ENCODE data around the gene PRKCA. TPM values are rescaled to one million over a fixed set of nuclear protein-coding genes. Genes with fewer than 3 reads are reported as not detected.

The PRKCA gene
- polyA plus RNA-seq, 2 donors: 1.2 to 1.3 TPM

DNA sequence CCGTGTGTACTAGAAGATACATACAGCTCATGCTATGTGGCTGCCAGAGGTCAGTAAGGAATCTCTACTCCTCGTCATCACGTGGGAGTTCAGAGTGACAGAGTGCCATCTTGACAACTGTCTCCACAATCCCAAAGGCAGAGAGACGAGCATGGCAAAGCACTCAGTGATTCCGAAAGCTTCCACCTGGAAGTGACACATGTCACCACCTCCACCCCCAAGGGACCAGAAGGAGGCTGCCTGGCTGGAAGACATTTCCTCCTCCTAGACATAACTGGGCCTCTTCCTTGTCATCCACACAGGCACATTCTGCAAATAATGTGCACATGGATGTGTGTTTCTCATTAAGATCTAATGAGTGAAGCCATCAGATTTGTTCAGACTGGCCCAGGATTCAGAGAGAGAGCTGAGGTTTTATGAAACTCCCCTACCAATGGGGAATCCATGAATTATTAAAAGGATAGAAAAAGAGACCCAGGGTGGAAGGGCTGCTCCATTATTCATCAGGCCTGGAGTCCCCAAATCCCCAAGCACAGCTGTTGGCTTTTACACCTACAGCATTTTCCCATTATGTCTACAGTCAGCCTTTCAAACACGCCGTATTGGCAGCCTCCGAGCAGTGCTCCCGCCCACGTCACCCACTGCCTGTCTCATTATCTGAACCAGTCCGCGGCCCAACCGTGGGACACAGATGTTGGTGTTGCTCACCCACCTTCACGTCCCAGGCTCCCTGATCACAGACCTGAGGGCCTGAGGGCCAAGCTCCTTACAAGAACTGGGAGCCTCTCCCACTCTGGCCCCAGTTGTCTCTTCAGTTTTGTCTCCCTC lies 529.2 kb downstream of the PRKCA start:
- 80% methylated on average over 14 of the region's 14 CpGs for WGBS, 2 donors
- H3K27ac ChIP-seq (ENCODE audit: low read depth in 2 of 2, low read length in 1 of 2): no peak overlapping the region
- H3K9me3 ChIP-seq (ENCODE audit: control insufficient read depth in 2 of 2, insufficient read depth in 1 of 2, low read depth in 1 of 2, low read length in 1 of 2): peaks cover 0 to 2% of the 10 kb centered on the region in 2 donors
- no peaks in the 10 kb centered on the region for H3K36me3 ChIP-seq (ENCODE audit: control insufficient read depth in 2 of 2, insufficient read depth in 2 of 2, low read length in 1 of 2)
- H3K4me3 ChIP-seq (ENCODE audit: low read depth in 1 of 2, low read length in 2 of 2): no peak overlapping the region
- H3K4me1 ChIP-seq (ENCODE audit: control insufficient read depth in 2 of 2, insufficient read depth in 2 of 2, low read length in 1 of 2): peaks cover 0 to 3% of the 10 kb centered on the region in 2 donors
- peaks cover 0 to 13% of the 10 kb centered on the region in 2 donors for H3K27me3 ChIP-seq (ENCODE audit: control insufficient read depth in 1 of 2, insufficient read depth in 2 of 2, low read length in 2 of 2)

DNA sequence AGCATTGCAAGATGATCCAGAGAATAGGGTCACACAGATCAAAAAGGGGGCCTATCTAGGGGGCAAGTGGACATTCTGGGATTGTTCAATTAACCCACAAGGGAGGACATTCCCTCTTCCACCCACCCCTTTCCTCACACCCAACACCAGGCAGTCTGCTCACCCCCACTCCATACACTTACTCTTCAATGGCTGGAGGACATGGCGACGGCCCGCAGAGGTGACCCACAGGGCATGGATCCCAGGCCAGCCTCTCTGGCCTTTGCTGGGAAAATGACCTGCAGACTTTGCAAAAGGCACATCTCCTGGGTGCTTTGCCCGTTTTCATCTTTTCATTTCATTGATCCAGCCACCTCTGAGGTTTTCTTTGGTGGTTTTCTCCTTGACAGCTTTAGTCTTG lies 530.8 kb downstream of the PRKCA start:
- Histone ChIP-seq H3K27ac (ENCODE audit: low read depth in 2 of 2, low read length in 1 of 2) (no peak overlapping the region), H3K4me3 (ENCODE audit: low read depth in 1 of 2, low read length in 2 of 2) (no peak overlapping the region), H3K27me3 (ENCODE audit: control insufficient read depth in 1 of 2, insufficient read depth in 2 of 2, low read length in 2 of 2) (peaks cover 0 to 13% of the 10 kb centered on the region in 2 donors), H3K4me1 (ENCODE audit: control insufficient read depth in 2 of 2, insufficient read depth in 2 of 2, low read length in 1 of 2) (peaks cover 0 to 3% of the 10 kb centered on the region in 2 donors), H3K36me3 (ENCODE audit: control insufficient read depth in 2 of 2, insufficient read depth in 2 of 2, low read length in 1 of 2) (no peaks in the 10 kb centered on the region), H3K9me3 (ENCODE audit: control insufficient read depth in 2 of 2, insufficient read depth in 1 of 2, low read depth in 1 of 2, low read length in 1 of 2) (peaks cover 0 to 2% of the 10 kb centered on the region in 2 donors)
- WGBS, 2 donors: 78 to 87% methylated on average over 4 of the region's 4 CpGs

DNA sequence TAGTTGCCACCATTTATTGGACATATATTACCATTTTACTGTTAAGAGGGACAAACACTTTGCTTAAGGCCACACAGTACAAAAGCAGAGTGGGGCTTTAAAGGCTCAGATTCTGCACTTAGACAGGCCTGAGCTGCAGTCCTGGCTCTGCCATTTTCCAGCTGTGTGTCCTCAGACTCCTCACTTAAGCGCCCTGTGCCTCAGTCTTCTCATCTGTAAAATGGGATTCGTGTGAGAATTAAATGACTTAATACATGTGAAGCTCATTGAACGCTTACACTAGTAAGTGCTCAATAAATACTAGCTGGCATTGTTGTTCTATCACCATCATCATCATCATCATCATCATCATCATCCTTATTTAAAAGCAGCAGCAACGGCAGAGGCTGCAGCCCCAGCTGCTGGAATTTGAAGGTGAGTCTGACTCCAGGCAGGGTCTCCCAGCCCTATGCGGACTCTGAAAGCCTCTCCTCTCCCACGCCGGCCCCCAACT lies 532.1 kb downstream of the PRKCA start:
- Histone ChIP-seq H3K27ac (ENCODE audit: low read depth in 2 of 2, low read length in 1 of 2) (no peak overlapping the region), H3K4me1 (ENCODE audit: control insufficient read depth in 2 of 2, insufficient read depth in 2 of 2, low read length in 1 of 2) (no peaks in the 10 kb centered on the region), H3K4me3 (ENCODE audit: low read depth in 1 of 2, low read length in 2 of 2) (no peak overlapping the region), H3K27me3 (ENCODE audit: control insufficient read depth in 1 of 2, insufficient read depth in 2 of 2, low read length in 2 of 2) (peaks cover 0 to 13% of the 10 kb centered on the region in 2 donors), H3K9me3 (ENCODE audit: control insufficient read depth in 2 of 2, insufficient read depth in 1 of 2, low read depth in 1 of 2, low read length in 1 of 2) (no peaks in the 10 kb centered on the region), H3K36me3 (ENCODE audit: control insufficient read depth in 2 of 2, insufficient read depth in 2 of 2, low read length in 1 of 2) (no peaks in the 10 kb centered on the region)
- WGBS, 2 donors: 36 to 37% methylated on average over 7 of the region's 7 CpGs

DNA sequence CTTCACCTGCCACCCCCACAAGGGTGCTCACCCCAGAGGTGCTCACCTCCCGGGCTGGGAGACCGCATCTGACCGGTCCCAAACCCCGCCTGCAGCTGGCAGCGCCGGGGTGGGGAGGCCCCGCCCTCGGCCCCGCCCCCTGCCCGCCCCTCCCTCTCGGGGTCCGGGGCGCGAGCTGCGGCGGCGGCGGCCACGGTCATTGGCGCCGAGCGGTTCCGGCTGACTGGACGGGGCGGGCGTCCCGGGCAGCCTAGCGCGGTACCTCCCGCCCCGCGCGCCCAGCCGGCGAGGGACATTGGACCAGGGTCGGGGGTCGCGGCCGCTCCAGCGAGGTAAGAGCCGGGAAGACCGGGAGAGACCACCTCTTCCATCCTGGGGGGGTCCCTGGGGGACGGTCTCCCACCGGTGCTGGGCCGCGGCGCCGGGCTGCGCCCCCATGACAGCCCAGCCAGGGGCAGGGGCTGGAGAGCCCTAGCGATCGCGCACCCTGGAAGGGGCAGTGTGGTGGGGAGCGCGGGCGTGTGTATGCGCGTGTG lies 532.6 kb downstream of the PRKCA start, which contains the start of gene CACNG5:
CACNG5 (plus strand) TSS at position 199 of the 536 bp plus-strand sequence. CDS start 42,216 bp downstream, outside the sequence.
- Histone ChIP-seq H3K9me3 (ENCODE audit: control insufficient read depth in 2 of 2, insufficient read depth in 1 of 2, low read depth in 1 of 2, low read length in 1 of 2) (no peaks in the 10 kb centered on the region), H3K27me3 (ENCODE audit: control insufficient read depth in 1 of 2, insufficient read depth in 2 of 2, low read length in 2 of 2) (peaks cover 0 to 13% of the 10 kb centered on the region in 2 donors), H3K27ac (ENCODE audit: low read depth in 2 of 2, low read length in 1 of 2) (no peak within 1 kb of the TSS), H3K36me3 (ENCODE audit: control insufficient read depth in 2 of 2, insufficient read depth in 2 of 2, low read length in 1 of 2) (no peaks in the 10 kb centered on the region), H3K4me1 (ENCODE audit: control insufficient read depth in 2 of 2, insufficient read depth in 2 of 2, low read length in 1 of 2) (no peaks in the 10 kb centered on the region), H3K4me3 (ENCODE audit: low read depth in 1 of 2, low read length in 2 of 2) (no peak within 1 kb of the TSS)
- 6% methylated on average over 48 to 57 of the region's 57 CpGs for WGBS, 2 donors

DNA sequence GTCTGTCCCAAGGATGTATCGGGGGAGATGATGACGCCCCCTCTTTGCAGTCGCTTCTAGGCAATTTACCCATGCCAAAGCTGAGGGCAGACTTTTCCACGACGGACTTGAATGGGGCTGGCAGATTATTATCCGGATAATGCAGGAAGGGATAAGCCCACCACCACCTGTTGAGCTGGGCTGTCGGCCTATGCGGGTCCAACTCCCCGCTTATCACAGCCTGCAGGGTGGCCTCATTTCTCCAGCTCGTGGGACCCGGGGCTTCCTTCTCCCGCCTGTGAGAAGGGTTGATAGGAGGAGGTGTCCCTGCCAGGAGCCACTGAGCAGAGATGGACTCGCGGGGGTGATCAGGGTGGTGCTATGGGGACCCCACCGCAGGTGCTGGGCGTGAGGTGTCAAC lies 533.1 kb downstream of the PRKCA start:
- no peaks in the 10 kb centered on the region for H3K36me3 ChIP-seq (ENCODE audit: control insufficient read depth in 2 of 2, insufficient read depth in 2 of 2, low read length in 1 of 2)
- no peaks in the 10 kb centered on the region for H3K4me1 ChIP-seq (ENCODE audit: control insufficient read depth in 2 of 2, insufficient read depth in 2 of 2, low read length in 1 of 2)
- peaks cover 0 to 13% of the 10 kb centered on the region in 2 donors for H3K27me3 ChIP-seq (ENCODE audit: control insufficient read depth in 1 of 2, insufficient read depth in 2 of 2, low read length in 2 of 2)
- H3K4me3 ChIP-seq (ENCODE audit: low read depth in 1 of 2, low read length in 2 of 2): no peak overlapping the region
- H3K27ac ChIP-seq (ENCODE audit: low read depth in 2 of 2, low read length in 1 of 2): no peak overlapping the region
- 41 to 42% methylated on average over 16 of the region's 16 CpGs for WGBS, 2 donors
- no peaks in the 10 kb centered on the region for H3K9me3 ChIP-seq (ENCODE audit: control insufficient read depth in 2 of 2, insufficient read depth in 1 of 2, low read depth in 1 of 2, low read length in 1 of 2)

DNA sequence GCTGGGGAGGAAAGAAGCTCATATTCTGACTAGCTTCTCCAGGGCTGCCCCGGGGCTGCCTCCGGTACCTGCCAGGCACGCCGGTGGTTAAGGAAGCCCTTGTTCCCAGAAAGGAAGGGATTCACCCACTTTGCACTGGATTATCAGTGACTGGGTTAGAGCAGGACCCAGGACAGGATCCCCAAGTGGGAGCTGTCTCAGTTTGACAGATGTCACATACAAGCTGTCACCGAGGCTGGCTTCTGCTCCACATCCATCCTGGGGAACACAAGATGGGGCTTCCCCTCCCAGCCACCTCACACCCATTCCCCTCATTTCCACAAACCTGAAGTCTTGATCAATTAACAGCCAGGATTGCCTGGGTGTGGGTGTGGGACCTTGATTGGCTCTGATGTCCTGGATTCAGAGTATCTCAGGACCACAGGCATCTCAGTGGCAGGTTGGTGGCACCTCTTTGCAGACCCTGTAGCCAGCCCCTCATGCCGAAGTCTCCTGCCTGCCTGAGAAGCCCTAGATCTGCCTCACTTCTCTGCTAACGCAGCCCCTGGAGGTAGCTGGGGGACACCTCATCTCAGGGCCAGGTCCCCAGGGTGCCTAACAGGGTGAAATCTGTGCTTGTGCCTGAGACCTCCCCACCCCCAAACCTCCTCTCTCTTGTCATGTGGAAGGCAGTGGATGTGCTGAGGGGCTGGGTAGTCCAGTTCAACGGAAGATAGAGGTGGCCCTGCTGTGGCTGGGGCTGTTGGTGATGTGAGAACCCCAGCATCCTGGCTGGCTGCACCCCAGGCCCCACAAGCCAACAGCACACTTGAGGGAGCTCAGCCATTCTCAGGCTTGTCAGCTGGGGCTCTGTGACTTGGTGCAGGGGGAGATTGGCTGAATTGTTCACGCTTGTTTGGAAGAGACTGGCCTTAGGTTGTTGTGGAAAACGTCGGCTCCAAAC lies 533.9 kb downstream of the PRKCA start:
- Histone ChIP-seq H3K27ac (ENCODE audit: low read depth in 2 of 2, low read length in 1 of 2) (no peak overlapping the region), H3K4me3 (ENCODE audit: low read depth in 1 of 2, low read length in 2 of 2) (no peak overlapping the region), H3K9me3 (ENCODE audit: control insufficient read depth in 2 of 2, insufficient read depth in 1 of 2, low read depth in 1 of 2, low read length in 1 of 2) (no peaks in the 10 kb centered on the region), H3K36me3 (ENCODE audit: control insufficient read depth in 2 of 2, insufficient read depth in 2 of 2, low read length in 1 of 2) (no peaks in the 10 kb centered on the region), H3K27me3 (ENCODE audit: control insufficient read depth in 1 of 2, insufficient read depth in 2 of 2, low read length in 2 of 2) (peaks cover 0 to 13% of the 10 kb centered on the region in 2 donors), H3K4me1 (ENCODE audit: control insufficient read depth in 2 of 2, insufficient read depth in 2 of 2, low read length in 1 of 2) (no peaks in the 10 kb centered on the region)
- 63 to 73% methylated on average over 11 of the region's 11 CpGs for WGBS, 2 donors

DNA sequence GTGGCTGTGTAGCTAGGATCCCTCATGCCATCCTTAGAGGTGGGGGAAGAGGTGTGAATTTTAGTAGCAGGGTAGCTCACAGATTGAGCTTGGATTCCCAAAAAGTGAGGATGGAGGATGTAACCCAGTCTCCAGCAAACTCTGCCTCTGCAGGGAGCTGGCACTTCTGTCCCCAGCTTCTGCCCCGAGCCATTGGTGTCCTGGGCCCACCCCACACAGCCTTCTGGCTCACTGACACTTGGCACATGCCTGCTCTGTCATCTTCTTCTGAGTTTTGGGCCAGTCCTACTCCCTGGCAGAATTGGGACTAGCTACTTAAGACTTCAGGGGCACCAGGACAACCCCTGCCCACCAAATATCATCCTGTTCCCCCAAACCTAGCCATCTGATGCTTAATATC lies 534.8 kb downstream of the PRKCA start:
- Histone ChIP-seq H3K36me3 (ENCODE audit: control insufficient read depth in 2 of 2, insufficient read depth in 2 of 2, low read length in 1 of 2) (no peaks in the 10 kb centered on the region), H3K27me3 (ENCODE audit: control insufficient read depth in 1 of 2, insufficient read depth in 2 of 2, low read length in 2 of 2) (peaks cover 0 to 13% of the 10 kb centered on the region in 2 donors), H3K27ac (ENCODE audit: low read depth in 2 of 2, low read length in 1 of 2) (no peak overlapping the region), H3K4me1 (ENCODE audit: control insufficient read depth in 2 of 2, insufficient read depth in 2 of 2, low read length in 1 of 2) (no peaks in the 10 kb centered on the region), H3K4me3 (ENCODE audit: low read depth in 1 of 2, low read length in 2 of 2) (no peak overlapping the region), H3K9me3 (ENCODE audit: control insufficient read depth in 2 of 2, insufficient read depth in 1 of 2, low read depth in 1 of 2, low read length in 1 of 2) (no peaks in the 10 kb centered on the region)
- 68 to 91% methylated on average over 1 of the region's 1 CpG for WGBS, 2 donors

DNA sequence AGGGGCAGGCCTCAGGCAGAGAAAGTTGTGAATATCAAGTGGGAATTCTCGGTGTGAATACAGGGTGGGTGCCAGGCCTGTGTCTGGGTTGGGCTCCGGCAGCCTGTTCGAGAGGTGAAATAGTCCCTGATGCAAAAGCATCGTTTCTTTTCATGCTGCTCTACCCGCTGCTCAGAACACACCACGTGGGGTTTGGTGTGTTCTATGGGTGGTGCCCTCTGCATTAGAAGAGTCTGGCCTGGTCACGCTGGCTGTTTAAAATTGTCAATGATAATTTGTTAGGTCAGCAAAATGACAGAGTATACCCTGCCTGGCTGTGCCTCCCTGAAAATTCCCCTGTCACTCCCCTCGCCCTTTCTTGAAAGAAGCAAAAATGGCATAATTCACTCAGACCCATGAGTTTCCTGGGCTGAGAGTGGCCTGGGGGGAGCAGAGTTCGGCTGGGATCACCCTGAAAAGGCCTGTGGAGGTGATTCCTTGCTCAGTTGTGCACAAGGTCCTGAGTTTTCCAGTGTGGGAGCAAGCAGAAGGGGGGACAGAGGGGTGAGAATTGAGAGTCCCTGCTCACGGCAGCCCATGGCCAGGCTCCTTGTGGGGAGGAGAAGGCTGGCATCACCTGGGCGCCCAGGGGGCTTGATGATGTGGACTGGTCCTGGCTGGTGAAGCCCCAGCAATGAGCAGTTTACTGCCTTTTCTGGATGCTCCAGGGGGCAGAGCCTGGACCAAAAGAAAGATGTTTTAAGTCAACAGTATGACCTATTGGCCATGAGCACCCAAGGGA lies 535.7 kb downstream of the PRKCA start:
- 65 to 77% methylated on average over 11 of the region's 11 CpGs for WGBS, 2 donors
- peaks cover 0 to 13% of the 10 kb centered on the region in 2 donors for H3K27me3 ChIP-seq (ENCODE audit: control insufficient read depth in 1 of 2, insufficient read depth in 2 of 2, low read length in 2 of 2)
- no peak overlapping the region for H3K27ac ChIP-seq (ENCODE audit: low read depth in 2 of 2, low read length in 1 of 2)
- H3K36me3 ChIP-seq (ENCODE audit: control insufficient read depth in 2 of 2, insufficient read depth in 2 of 2, low read length in 1 of 2): no peaks in the 10 kb centered on the region
- H3K9me3 ChIP-seq (ENCODE audit: control insufficient read depth in 2 of 2, insufficient read depth in 1 of 2, low read depth in 1 of 2, low read length in 1 of 2): no peaks in the 10 kb centered on the region
- no peaks in the 10 kb centered on the region for H3K4me1 ChIP-seq (ENCODE audit: control insufficient read depth in 2 of 2, insufficient read depth in 2 of 2, low read length in 1 of 2)
- H3K4me3 ChIP-seq (ENCODE audit: low read depth in 1 of 2, low read length in 2 of 2): no peak overlapping the region
